ENCODE data around the gene EMC6. TPM values are rescaled to one million over a fixed set of nuclear protein-coding genes. Genes with fewer than 3 reads are reported as not detected.

Gene EMC6
- total and polyA plus RNA-seq, 2 experiments from 2014 or later: 42.7 to 130 TPM

DNA sequence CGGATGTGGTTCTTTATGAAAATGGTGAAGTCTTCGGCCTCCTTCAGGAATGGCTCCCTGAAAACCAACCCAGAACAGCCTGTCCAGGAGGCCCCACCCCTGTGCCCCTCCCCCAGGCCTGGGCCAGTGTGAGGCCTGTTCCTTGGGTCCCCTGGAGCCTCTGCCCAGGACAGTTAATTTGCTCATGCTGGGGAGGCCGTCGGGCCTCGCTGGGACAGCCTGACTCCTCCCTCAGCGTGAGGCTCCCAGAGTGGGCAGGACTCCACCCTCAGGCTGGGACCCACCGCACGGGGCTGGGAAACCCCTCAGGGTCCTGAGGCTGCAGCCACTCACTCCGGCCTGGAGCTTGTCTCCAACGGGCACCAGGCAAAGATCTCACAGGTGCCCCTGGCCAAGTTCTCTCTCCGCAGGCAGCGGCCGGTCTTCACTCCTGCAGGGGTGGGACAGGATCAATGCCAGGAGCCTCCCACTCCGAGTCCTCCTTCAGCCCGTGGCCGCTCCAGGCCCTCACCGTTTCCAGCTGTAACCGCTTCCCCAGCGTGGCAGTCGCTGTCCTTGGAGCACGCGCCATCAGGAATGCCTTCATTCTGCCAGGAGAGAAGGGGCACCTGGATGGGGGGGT, 21.6 kb downstream of the EMC6 start:
- Histone ChIP-seq H3K27me3 (peaks cover 20% of the 10 kb centered on the region), H2AFZ (no peak overlapping the region), H3K36me3 (replicated peaks; ENCODE audit: insufficient read depth, low read depth) (no peaks in the 10 kb centered on the region), H3K4me1 (ENCODE audit: insufficient read depth) (no peaks in the 10 kb centered on the region), H3K4me2 (no peak overlapping the region), H3K4me3 (no peak overlapping the region), H3K9me3 (ENCODE audit: low read depth) (no peaks in the 10 kb centered on the region), H3K79me2 (no peaks in the 10 kb centered on the region), H3K27ac (no peak overlapping the region), H3K9me2 (replicated peaks; ENCODE audit: insufficient read depth) (no peaks in the 10 kb centered on the region), H4K20me1 (ENCODE audit: insufficient read depth, poor library complexity, severe bottlenecking) (no peaks in the 10 kb centered on the region)
- no peak for TF ChIP-seq EZH2phosphoT487 (IDR thresholded peaks at IDR 0.05; ENCODE audit: low read depth, severe bottlenecking, unreplicated experiment)
- TF ChIP-seq EZH2 (IDR thresholded peaks at IDR 0.05; ENCODE audit: borderline replicate concordance): no peak
- TF ChIP-seq, protein P1, sequence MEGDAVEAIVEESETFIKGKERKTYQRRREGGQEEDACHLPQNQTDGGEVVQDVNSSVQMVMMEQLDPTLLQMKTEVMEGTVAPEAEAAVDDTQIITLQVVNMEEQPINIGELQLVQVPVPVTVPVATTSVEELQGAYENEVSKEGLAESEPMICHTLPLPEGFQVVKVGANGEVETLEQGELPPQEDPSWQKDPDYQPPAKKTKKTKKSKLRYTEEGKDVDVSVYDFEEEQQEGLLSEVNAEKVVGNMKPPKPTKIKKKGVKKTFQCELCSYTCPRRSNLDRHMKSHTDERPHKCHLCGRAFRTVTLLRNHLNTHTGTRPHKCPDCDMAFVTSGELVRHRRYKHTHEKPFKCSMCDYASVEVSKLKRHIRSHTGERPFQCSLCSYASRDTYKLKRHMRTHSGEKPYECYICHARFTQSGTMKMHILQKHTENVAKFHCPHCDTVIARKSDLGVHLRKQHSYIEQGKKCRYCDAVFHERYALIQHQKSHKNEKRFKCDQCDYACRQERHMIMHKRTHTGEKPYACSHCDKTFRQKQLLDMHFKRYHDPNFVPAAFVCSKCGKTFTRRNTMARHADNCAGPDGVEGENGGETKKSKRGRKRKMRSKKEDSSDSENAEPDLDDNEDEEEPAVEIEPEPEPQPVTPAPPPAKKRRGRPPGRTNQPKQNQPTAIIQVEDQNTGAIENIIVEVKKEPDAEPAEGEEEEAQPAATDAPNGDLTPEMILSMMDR (IDR thresholded peaks at IDR 0.05; ENCODE audit: poor library complexity): no peak
- DNase-seq (ENCODE audit: low spot score): no peak
- WGBS (ENCODE audit: low lambda C conversion rate, missing lambda C conversion rate): 86% methylated on average over 22 of the region's 22 CpGs

- H3K4me3 ChIP-seq: no peak overlapping the region
- H3K9me3 ChIP-seq (ENCODE audit: low read depth): no peaks in the 10 kb centered on the region
- H3K4me2 ChIP-seq: no peak overlapping the region
- H2AFZ ChIP-seq: no peak overlapping the region
- 87% methylated on average over 16 of the region's 16 CpGs for WGBS (ENCODE audit: low lambda C conversion rate, missing lambda C conversion rate)
- no peak for DNase-seq (ENCODE audit: low spot score)
- no peak overlapping the region for H3K27ac ChIP-seq
- TF ChIP-seq, protein P1 (IDR thresholded peaks at IDR 0.05; ENCODE audit: poor library complexity): no peak
- TF ChIP-seq EZH2phosphoT487 (IDR thresholded peaks at IDR 0.05; ENCODE audit: low read depth, severe bottlenecking, unreplicated experiment) (no peak), EZH2 (IDR thresholded peaks at IDR 0.05; ENCODE audit: borderline replicate concordance) (no peak)
- no peaks in the 10 kb centered on the region for H4K20me1 ChIP-seq (ENCODE audit: insufficient read depth, poor library complexity, severe bottlenecking)
- H3K4me1 ChIP-seq (ENCODE audit: insufficient read depth): peaks cover 5% of the 10 kb centered on the region
- peaks cover 35% of the 10 kb centered on the region for H3K27me3 ChIP-seq
- H3K36me3 ChIP-seq (replicated peaks; ENCODE audit: insufficient read depth, low read depth): no peaks in the 10 kb centered on the region
- no peaks in the 10 kb centered on the region for H3K9me2 ChIP-seq (replicated peaks; ENCODE audit: insufficient read depth)
- H3K79me2 ChIP-seq: no peaks in the 10 kb centered on the region
Measured at GRCh38 chr17:3691617-3692067, 23.0 kb downstream of the EMC6 start.

DNA sequence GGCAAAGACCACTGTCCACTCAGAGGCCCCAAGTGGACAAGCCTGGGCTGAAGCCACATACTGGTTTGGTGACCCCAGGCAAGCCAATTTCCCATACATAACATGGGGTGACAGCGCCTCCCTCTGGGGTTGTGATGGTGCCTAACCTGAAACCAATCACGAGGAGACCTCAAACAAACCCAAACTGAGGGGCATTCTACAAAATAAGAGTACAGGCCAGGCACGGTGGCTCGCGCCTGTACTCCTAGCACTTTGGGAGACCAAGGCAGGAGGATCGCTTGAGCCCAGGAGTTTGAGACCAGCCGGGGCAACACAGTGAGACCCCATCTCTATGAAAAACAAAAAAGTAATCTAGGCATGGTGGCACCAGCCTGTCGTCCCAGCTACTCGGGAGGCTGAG, 23.7 kb downstream of the EMC6 start:
- no peak for DNase-seq (ENCODE audit: low spot score)
- Histone ChIP-seq H3K27me3 (peaks cover 41% of the 10 kb centered on the region), H3K4me2 (no peak overlapping the region), H3K36me3 (replicated peaks; ENCODE audit: insufficient read depth, low read depth) (no peaks in the 10 kb centered on the region), H3K79me2 (no peaks in the 10 kb centered on the region), H4K20me1 (ENCODE audit: insufficient read depth, poor library complexity, severe bottlenecking) (no peaks in the 10 kb centered on the region), H3K9me3 (ENCODE audit: low read depth) (no peaks in the 10 kb centered on the region), H2AFZ (no peak overlapping the region), H3K9me2 (replicated peaks; ENCODE audit: insufficient read depth) (no peaks in the 10 kb centered on the region), H3K4me3 (no peak overlapping the region), H3K4me1 (ENCODE audit: insufficient read depth) (peaks cover 5% of the 10 kb centered on the region), H3K27ac (no peak overlapping the region)
- WGBS (ENCODE audit: low lambda C conversion rate, missing lambda C conversion rate): 88% methylated on average over 9 of the region's 9 CpGs
- TF ChIP-seq EZH2phosphoT487 (IDR thresholded peaks at IDR 0.05; ENCODE audit: low read depth, severe bottlenecking, unreplicated experiment) (no peak), EZH2 (IDR thresholded peaks at IDR 0.05; ENCODE audit: borderline replicate concordance) (no peak)
- TF ChIP-seq, protein P1 (IDR thresholded peaks at IDR 0.05; ENCODE audit: poor library complexity): no peak

Measured in hepatocyte (in vitro differentiated cells).